Measurements from ENCODE around the gene AKR1C4.
"Not testable (repeated sequence)": the region's sequence is repeated elsewhere in the genome, so short reads cannot be mapped to it uniquely, and the experiment has no call there.

The AKR1C4 gene

GRCh38 chr10:5209776-5210175 lies 13.1 kb downstream of the AKR1C4 start:
- not testable (repeated sequence) for DNase-seq

- DNase-seq: not testable (repeated sequence)
Observed at GRCh38 chr10:5210261-5210660, 13.6 kb downstream of the AKR1C4 start.

DNA sequence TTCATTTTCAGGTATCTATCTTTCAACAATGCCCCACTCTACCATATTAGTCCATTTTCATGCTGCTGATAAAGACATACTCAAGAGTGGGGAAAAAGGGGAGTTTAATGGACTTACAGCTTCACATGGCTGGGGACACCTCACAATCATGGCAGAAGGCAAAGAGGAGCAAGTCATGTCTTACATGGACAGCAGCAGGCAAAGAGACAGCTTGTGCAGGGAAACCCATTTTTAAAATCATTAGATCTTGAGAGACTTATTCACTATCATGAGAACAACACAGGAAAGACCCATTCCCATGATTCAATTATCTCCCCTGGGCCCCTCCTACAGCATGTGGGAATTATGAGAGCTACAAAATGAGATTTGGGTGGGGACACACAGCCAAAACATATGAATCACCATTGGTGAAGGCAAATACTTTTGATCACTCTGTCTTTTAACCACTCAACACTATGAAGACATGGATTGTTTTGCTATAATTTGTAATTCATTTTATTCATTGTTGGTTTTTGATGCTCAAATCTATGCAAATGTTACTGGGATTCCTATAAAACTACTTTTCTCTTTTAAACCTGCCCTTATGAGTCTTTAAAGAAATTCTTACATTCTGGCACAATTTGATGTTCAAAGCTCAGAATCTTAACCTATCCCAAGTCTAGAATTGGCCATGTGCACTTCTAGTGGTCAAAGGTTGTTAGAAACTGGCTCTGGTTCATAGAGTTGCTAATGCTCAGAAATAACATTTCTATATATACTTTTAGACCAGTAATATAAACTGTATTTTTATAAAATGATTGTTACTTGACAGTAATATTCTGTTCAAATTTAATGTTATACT lies 15.3 kb downstream of the AKR1C4 start:
- DNase-seq: no peak

DNA sequence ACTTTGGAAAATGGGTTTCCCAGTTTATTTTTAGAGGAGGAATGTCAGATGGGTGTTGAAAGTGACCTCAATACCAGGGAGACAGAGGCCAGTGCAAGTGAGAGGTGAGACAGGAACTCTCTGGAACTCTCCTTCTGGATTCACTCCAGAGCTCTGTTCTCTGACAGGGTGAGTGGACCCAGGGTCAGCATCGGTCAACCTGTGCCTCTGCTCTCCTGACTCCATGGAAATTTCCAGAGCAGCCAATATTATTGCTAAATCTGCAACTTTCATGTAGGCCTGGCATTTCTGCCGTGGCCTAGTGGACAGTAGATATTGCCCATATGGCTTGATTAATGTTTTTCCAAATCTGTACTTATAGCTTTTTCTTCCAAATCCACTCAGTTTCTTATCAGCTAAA lies 20.2 kb downstream of the AKR1C4 start:
- DNase-seq: no peak

GRCh38 chr10:5219262-5219661 lies 22.6 kb downstream of the AKR1C4 start:
- no peak for DNase-seq

- not testable (repeated sequence) for DNase-seq
Observed at GRCh38 chr10:5222942-5223341, 26.3 kb downstream of the AKR1C4 start.

DNA sequence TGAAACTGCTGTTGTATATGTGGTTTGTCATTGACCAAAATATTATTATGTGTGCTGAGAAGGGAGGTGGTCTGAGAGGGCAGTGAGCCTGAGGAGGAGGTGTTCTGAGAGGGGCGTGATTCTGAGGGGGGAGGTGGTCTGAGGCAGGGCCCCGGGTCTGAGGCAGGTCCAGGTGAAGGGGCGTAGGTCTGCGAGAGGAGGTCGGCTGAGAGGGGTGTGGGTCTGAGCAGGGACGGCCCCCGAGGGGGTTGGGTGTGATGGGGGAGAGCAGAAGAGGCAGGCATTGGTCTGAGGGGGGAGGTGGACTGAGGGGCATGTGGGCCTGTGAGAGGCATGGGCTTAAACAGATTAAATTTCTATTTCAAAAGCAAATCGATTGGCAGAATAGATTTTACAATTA lies 32.4 kb downstream of the AKR1C4 start:
- DNase-seq: no peak

DNA sequence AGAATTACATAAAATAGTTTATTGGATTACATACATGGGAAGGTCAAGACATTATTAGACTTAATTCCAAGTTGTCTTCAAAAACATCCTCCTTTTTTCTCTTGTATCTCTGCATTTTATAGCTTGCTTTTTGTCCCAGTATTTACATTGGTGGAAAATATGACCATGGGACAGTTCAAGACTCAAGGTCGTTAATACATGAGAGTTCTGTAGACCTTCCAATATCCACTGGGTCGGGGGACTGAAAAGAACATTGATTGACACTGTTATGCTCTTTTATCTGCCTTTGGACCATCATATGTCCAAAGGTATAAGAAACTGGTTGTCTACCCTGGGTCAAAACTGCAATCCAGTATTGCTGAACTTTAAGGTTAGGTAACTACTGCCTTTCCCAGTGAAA lies 36.7 kb downstream of the AKR1C4 start:
- no peak for DNase-seq

DNA sequence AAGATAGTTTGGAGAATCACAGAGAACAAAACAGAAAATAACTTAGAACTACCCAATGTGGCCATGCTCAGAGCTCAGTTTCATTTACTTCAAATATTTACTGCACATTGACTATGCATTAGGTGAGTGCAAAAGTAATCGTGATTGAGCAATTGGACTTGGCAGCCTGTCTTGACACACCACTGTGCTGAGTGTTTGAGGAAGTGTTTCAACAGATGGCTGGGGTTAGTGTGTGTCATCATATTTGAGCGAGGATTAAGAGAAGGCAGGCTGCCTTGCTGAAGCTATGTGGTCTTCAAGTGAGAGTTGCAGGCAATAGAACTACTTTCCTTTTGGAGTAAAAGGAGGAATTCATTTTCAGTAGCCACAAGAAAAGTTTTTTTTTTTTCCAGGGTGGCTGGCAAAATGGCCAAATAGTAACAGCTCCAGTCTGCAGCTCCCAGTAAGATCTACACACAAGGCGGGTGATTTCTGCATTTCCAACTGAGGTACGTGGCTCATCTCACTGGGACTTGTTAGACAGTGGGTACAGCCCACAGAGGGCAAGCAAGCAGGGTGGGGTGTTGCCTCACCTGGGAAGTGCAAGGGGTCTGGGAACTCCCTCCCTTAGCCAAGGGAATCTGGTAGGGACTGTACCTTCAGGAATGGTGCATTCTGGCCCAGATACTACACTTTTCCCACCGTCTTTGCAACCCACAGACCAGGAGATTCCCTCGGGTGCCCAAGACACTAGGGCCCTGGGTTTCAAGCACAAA lies 37.6 kb downstream of the AKR1C4 start:
- DNase-seq: peak; percentile 100

DNA sequence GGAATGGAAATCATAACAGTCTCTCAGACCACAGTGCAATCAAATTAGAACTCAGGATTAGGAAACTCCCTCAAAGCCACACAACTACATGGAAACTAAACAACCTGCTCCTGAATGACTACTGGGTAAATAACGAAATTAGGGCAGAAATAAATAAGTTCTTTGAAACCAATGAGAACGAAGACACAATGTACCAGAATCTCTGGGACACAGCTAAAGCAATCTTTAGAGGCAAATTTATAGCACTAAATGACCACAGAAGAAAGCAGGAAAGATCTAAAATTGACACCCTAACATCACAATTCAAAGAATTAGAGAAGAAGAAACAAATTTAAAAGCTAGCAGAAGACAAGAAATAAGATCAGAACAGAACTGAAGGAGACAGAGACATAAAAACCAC lies 40.9 kb downstream of the AKR1C4 start:
- not testable (repeated sequence) for DNase-seq

GRCh38 chr10:5242585-5242984 lies 45.9 kb downstream of the AKR1C4 start:
- DNase-seq: no peak

GRCh38 chr10:5243521-5243987 lies 46.9 kb downstream of the AKR1C4 start:
- DNase-seq: no peak

DNA sequence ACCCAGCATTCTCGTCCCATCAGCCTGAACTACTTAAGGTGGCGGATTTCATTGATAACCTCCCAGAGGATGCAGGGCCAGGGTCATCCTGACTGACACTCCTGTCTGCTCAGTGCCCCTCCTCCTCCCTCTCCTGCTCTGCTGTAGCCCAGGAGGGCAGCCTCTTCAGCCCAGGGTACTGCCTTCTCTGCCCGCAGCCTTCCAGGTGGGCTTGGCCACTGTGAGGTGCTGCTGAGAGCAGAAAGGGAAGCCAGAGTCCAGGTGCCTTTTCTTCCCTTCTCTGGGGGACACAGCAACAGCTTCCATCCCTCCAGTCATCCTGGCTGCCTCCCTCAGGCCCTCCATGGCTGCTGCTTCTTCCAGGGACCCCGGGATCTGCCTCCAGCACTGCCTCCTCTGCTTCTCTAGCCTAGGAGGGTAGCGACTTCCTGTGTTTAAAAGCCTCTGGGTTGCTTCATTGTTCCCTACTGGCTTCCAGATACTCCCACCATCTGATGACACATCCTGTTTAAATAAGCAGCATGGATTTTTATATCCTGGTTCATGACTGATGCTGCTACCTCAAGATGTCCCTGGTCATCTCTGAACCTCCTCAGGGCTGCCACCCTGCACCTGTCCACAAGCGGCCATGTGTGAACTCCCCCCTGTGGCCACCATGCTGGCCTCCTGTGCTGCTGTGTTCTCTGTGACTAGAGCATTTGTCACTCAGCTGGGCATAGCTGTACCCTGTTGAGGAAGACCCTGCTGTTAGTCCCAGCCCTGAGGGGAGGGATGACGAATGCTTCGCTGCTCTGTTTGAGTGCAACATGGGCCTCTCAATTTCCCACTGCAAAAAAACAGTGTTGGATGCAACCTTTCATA lies 55.8 kb downstream of the AKR1C4 start:
- DNase-seq: peak; percentile 16 to 39

DNA sequence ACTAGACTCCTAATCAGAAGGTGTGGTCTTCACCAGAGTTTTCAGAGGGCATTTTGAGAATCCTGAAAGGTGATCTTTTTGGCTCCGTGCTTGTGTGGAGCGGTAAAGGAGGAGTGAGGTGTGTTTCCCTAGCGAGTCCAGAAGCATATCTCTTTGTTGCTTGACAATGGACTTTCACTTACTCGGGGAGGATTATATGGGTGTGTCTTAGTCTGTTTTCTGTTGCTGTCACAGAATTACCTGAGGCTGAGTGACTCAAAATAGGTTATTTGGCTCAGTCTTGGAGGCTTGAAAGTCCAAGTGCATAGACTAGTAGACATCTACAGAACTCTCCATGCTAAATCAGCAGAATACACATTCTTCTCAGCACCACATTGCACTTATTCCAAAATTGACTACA lies 57.9 kb downstream of the AKR1C4 start:
- DNase-seq: no peak

GRCh38 chr10:5257768-5258167 lies 61.1 kb downstream of the AKR1C4 start:
- DNase-seq: not testable (repeated sequence)

DNA sequence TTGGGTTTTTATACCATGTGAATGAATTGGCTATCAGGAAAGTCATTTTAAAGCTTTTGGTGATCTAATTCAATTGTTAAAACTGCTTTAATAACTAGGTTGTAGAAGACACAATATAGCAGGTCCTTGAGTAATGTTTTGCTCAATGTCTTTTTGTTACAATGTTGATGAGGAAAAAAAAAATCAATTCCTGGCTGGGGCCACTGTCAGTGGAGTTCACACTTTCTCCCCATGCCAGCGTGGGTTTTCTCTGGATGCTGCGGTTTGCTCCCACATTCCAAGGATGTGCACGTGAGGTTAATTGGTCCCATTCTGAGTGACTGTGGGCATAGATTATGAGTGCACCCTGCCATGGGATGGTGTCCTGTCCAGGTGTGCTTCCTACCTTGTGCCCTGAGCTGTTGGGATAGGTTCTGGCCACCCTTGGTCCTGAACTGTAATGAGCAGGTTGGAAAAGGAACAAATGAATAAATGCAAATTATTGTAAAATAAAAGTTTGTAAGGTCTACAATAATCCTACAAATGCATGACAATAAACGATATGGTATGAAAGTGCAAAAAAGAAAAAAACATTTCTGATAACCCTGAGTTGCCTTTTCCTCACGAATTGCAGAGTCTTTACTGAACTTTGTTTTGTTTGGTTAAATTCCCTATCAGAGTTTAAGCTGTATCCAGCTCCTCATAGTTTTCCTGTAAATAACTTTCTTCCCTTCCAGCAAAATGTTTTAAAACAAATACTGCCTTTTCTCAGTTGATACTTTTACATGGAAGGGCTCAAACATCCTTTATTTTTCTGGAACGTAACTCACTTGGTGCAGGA lies 62.7 kb downstream of the AKR1C4 start:
- DNase-seq: no peak

DNA sequence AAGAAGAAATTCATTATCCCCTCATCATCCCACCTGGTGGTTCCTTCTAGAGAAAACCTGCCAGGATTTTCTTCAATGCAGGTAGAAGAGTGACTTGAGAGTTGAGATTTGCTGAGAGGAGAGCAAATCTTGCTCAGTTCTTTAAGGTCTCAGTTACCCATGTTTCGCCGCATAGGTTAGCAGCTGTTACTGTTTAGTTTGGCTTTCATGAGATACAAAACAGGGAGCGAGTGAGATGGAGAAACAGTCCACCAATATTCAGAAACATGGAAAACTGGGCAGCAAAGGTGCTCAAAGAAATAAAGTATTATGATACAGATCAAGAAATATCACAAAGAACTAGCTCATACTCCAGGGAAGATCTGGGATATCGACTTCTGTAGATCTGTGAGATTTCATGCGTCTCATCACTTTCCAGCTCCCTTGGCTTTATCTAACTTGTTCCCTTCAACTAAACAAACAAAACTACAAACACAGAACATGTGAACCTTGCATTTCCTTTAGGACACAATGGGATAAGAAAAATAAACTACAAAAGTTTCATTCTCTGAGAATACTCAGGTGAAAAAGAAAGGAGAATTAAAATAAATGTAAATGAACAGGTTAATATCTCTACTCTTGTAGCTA lies 63.4 kb downstream of the AKR1C4 start:
- DNase-seq: no peak

DNA sequence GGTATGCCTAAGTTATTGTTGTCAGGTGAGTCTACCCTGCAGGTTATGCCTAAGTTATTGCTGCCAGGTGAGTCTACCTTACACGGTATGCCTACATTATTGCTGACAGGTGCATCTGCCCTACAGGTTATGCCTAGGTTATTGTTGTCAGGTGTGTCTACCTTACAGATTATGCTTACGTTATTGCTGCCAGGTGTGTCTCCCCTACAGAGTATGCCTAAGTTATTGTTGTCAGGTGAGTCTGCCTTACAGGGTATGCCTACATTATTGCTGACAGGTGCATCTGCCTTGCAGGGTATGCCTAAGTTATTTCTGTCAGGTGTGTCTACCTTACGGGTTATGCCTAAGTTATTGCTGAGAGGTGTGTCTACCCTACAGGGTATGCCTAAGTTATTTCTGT lies 64.2 kb downstream of the AKR1C4 start:
- no peak for DNase-seq

DNA sequence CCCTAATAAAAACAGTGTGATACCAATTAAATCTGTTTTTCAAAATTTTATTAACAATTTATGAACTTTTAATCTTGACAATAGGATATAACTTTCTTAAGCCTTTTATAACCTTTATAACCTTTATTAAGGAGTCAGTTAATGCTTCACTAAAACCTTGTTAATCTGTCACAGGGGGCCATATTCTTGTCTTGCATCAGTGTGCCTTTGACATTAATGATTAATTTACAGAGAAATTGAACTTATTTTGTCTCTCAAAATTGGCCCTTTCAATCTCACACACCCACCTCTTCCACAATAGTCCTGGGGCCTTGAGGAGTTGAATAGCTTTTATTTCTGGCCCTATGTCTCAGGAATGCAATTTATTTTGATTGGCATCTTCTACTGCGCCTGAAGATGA lies 68.5 kb downstream of the AKR1C4 start:
- no peak for DNase-seq

- no peak for DNase-seq
Observed at GRCh38 chr10:5266351-5266750, 69.7 kb downstream of the AKR1C4 start.

DNA sequence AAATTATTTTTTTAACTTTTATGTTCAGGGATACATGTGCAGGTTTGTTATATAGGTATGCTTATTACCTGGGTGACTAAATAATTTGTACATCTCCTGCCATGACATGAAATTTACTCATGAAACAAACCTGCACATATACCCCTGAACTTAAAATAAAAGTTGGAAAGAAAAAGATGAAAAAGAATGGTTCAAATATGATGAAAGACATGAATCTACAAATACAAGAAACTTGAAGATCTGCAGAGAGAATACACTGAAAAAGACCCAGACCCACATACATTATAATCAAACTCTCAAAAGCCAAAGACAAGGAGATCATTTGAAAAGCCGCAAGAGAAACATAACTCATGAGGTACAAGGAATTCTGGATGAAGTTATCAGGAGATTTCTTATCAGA lies 70.2 kb downstream of the AKR1C4 start:
- DNase-seq: no peak

DNA sequence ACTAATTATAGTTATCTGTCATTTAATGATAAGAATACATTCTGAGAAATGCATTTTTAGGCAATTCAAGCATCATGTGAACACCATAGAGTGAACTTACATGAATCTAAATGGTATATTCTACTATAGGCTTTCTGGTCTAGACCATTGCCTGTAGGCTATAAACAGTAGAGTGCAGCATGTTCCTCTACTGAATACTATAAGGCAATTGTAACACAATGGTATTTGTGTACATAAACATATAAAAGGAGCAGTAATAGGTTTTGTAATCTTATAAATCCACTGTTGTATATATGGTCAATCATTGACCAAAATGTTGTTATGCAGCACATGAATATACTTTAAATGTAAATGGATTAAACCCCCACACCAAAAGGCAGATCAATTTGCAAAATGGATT lies 71.6 kb downstream of the AKR1C4 start:
- no peak for DNase-seq

Measured in Kasumi-1 (cell line).